GM19463 (cell line): ENCODE results near the gene CNOT2.
"Not testable (repeated sequence)": the region's sequence is repeated elsewhere in the genome, so short reads cannot be mapped to it uniquely, and the experiment has no call there.

Experiments used
- ATAC-seq: cut with Tn5 transposase; IDR thresholded peaks from one replicate; pipeline ENCODE4 v1.9.1; 2021; ENCODE audit warnings: mild to moderate bottlenecking, moderate library complexity; ENCODE audit not compliant: unreplicated experiment

CNOT2 gene

DNA sequence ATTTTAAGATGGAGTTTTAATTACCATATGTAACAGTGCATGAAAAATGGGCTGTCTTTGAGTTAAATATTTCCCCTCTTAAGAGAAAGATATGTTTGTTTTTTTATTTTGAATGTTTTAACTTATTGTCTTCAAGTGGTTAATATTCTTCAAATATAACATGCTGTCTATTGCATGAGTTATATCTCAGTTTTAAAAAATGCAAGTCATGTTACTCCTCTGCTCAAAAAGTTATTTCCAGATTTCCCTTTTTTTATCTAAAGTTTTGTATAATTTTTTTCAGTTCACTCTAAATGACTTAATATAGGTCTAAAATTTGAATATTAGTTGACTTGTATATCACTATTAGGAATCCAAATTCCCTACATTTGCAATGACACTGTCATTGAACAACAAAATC lies 117.0 kb downstream of the CNOT2 start:
- no peak for ATAC-seq

DNA sequence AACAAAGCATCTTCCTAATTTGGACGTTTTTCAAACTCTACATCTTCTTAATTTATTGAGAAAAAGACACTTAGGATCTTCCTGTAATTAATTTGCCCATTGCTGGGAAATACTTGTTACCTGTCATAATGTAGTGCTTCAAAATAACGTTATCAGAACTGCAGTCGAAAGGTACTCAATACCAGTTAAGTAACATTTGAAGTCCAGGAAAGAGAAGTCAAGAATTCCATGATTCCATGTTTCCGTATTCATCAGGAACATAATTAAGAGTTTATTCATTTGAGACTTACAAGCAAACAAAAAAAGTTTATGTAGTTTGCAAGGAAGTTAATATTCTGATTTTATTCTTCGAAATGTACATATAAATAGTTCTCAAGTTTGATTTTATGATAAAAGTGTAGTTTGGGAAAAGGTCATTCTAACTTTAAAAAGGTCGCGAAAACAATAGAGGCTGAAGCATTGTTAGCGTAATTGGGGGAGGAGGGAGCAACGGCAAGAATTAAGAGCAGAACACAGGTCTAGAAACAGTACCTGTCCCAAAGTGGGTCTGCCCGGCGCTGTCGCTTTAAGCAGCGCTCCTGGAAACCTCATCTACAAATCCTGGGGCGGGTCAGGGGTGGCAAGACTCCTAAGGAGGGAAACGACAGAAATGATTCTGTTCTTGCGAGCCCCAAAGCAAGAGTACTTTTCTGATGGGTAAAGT lies 121.6 kb downstream of the CNOT2 start:
- no peak for ATAC-seq

DNA sequence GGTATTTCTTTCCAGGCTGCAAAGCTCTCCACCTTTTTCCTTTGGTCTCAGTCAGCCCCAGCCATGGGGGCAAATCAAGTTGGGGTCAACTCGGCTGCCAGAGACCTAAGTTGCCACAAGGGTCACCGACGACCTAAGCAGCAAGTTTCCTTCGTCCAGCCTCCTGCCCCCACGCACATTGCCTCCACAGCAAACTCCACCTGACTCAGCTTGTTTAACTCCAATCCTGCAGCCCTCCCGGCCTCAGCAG lies 122.1 kb downstream of the CNOT2 start:
- no peak for ATAC-seq

DNA sequence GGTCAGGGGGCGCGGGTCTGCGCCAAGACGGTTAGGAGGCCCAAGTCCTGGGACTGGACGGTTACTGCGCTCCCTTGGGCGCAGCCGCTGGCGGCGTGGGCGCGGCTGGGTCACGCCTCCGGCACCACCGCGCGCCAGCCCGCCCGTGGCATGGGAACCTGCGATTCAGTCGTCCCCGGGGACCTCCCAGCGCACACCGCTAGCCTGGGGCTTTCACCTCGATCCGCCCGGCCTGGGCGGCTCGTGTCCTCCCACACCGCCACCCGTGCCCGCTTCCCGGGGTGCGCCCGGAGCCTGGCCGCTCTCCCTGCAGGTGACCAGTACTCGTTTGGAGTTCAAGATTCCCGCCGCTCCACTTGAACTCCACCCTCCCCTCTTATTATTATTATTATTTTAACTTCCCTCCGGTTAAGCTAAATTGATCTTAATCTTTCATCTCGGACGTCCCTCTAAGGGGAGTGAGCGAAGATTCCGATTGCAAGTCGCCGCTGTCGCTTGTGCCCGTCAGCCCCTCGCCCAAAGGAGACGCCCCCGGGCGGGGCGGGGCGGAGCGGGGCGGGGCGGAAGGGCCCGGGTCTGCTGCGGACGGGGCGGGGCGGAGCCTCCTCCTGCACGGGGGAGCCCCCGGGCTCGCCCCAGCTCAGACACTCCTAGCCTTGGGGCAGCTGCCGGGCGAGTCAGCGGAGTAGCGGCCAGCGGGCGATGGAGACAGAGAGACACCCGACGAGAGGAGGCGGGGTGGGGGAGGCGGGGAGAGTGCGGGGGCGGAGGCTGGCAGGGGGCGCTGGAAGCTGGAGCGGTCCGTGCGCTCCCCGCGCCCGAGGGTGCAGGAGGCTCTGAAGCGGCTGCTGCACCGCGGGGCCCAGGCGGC lies 122.7 kb downstream of the CNOT2 start, which contains the start of gene KCNMB4:
KCNMB4 (plus strand) TSS at position 643 of the 871 bp plus-strand sequence. CDS start 445 bp downstream, outside the sequence.
- peak; percentile 81 for ATAC-seq

- ATAC-seq = peak; percentile 33
Measured at GRCh38 chr12:70366581-70367257, 123.5 kb downstream of the CNOT2 start.

GRCh38 chr12:70367258-70368141 lies 124.3 kb downstream of the CNOT2 start:
- ATAC-seq = no peak

GRCh38 chr12:70372881-70373280 lies 129.6 kb downstream of the CNOT2 start:
- ATAC-seq = no peak

DNA sequence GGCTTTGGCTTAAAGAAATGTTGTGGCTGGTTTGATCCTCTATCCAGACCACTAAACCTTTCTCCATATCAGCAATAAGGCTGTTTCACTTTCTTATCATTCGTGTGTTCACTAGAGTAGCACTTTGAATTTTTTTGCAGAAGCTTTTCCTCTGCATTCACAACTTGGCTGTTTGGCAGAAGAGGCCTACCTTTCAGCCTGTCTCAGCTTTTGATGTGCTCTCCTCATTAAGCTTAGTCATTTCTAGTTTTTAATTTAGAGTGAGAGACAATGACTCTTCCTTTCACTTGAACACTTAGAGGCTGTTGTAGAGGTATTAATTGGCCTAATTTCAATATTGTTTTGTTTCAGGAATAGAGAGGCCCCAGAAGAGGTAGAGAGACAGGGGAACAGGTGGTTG lies 136.6 kb downstream of the CNOT2 start:
- no peak for ATAC-seq

- no peak for ATAC-seq
Measured at GRCh38 chr12:70383484-70383883, 140.3 kb downstream of the CNOT2 start.

- ATAC-seq = no peak
Measured at GRCh38 chr12:70383886-70384285, 140.7 kb downstream of the CNOT2 start.

DNA sequence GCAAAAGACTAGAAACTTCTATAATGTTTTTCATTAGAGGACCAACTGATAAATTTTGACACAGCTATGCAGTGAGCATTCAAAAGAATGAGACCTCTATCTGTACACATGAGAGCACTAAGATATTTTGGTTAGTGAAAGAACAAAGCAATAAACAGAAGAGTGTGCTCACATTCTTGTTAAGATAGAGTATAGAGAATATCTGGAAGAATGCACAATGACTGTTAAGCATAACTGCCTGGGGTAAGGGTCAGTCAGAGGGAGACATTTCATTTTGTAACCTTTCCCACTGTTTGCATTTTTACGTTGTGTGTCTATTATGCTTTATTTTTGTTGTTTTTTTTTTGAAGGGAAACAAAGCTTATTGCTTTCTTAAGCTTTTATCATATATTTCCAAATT lies 143.5 kb downstream of the CNOT2 start:
- no peak for ATAC-seq

DNA sequence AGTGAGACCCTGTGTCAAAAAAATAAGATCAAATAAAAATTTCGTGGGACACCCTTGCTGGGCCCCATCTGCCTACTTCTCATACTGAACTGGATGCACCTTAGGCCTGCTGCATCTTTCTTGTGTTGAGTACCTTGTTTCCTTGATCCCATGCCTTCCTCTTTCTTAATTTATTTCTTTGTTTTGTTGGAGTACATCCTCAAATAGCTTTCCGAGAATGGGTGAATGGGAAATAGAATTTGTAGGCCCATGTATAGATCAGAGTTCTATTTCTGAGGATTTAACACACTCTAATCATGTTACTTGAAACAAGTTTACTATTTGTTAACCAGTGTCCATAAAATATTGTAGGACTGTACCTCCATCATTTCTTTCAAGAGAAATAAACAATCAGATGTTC lies 146.4 kb downstream of the CNOT2 start:
- ATAC-seq = no peak

- not testable (repeated sequence) for ATAC-seq
Measured at GRCh38 chr12:70392631-70393030, 149.4 kb downstream of the CNOT2 start.

- no peak for ATAC-seq
Measured at GRCh38 chr12:70393787-70394499, 150.7 kb downstream of the CNOT2 start.

GRCh38 chr12:70398002-70398401 lies 154.8 kb downstream of the CNOT2 start:
- no peak for ATAC-seq

DNA sequence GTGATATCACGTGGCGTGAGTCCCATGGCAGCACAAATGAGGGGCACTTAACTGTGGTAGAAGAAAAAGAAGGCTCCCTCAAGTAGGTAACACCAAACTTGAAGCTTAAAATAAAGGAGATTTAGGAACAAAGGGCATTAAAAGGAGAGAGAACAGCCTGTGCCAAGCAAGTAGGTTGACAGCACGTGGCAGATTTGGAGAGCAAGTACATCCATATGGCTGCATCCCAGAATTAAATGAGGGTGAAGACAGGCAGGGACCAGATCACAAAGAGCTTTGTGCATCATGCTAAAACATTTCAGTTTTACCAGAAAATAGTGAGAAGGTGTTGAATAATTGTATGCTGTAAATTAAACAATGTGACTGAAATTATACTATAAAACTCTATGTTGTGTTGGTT lies 155.6 kb downstream of the CNOT2 start:
- no peak for ATAC-seq

GRCh38 chr12:70399311-70399710 lies 156.1 kb downstream of the CNOT2 start:
- ATAC-seq = no peak

GRCh38 chr12:70400124-70400523 lies 156.9 kb downstream of the CNOT2 start:
- no peak for ATAC-seq

DNA sequence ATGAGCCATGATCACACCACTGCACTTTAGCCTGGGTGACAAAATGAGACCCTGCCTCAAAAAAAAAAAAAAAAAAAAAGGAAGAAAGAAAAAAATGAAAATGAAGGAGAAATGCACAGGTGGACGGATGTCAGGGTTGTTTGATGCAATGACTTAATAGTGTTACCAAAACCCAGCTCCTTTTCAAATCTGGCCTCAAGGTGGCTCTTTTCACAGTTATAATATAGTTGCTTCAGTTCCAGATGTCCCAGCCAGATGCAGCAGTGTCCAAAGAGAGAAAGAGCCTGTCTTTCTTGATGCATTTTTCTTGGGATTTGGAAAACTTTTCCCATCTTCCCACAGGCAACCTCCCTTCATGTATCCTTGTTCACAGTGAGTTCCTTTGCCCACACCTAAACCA lies 159.4 kb downstream of the CNOT2 start:
- ATAC-seq = no peak

DNA sequence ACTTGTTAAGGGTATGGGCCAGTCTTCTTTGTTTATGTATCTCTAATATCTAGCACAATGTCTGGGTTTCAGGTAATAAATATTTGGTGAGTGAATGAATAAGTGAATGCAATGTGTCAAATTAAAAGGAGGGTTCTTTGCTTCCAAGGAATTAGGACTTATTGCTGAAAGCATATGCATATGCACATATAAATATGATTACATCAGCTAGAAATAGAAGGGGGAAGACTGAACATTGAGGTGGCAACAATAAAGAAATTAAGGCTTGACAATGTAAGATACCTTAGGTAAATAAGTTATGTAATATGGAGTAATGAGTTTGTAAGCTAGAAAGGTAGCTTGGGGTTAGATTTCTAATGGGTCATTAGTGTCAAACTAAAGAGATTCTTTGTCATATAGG lies 160.6 kb downstream of the CNOT2 start:
- ATAC-seq = no peak
